OCI-LY7 (cell line): ENCODE data around the gene CPHXL. TPM values are rescaled to one million over a fixed set of nuclear protein-coding genes. Genes with fewer than 3 reads are reported as not detected.

Experiments
- BruUV-seq: library from RNA; stranded (reverse); fragments of 400-500 nt; replicated peaks from 2 replicates; lab custom pipeline; 2021; lab: Mats Ljungman, UMichigan
- CTCF ChIA-PET: fragments of 300-600 bp; sonication (Branson Sonifier 250); formaldehyde crosslinking; loops from one replicate; lab custom pipeline; 2022; ENCODE audit warnings: antibody characterized with exemption; ENCODE audit not compliant: unreplicated experiment; lab: Charles Lee
- POLR2A ChIA-PET: fragments of 300-600 bp; sonication (Branson Sonifier 250); formaldehyde crosslinking; loops from one replicate; lab custom pipeline; 2022; ENCODE audit warnings: antibody characterized with exemption; lab: Charles Lee
- DNase-seq: peaks from one replicate; pipeline ENCODE4 v3.0.0-alpha.2; 2015; ENCODE audit warnings: low spot score
- H2AFZ ChIP-seq: fragments of 200-600 bp; sonication (generic), shearing (Covaris generic); 2 replicates; pipeline ENCODE4 v1.6.1; 2014; ENCODE audit warnings: mild to moderate bottlenecking, antibody characterized with exemption, low read length, moderate library complexity
- H3K27ac ChIP-seq: fragments of 200-600 bp; sonication (generic); 2 replicates; pipeline ENCODE4 v1.5.1; 2014; ENCODE audit warnings: mixed run types, low read depth, mild to moderate bottlenecking, moderate library complexity, low read length, inconsistent platforms; ENCODE audit not compliant: poor library complexity, severe bottlenecking
- H3K36me3 ChIP-seq: fragments of 200-600 bp; sonication (generic); 2 replicates; pipeline ENCODE4 v1.6.1; 2014; ENCODE audit warnings: mild to moderate bottlenecking, antibody characterized with exemption, low read length, moderate library complexity, mixed read lengths; ENCODE audit not compliant: insufficient read depth
- H3K4me1 ChIP-seq: fragments of 200-600 bp; sonication (generic); 2 replicates; pipeline ENCODE4 v1.5.1; 2014; ENCODE audit warnings: mild to moderate bottlenecking, low read length; ENCODE audit not compliant: insufficient read depth, poor library complexity, severe bottlenecking
- H3K4me2 ChIP-seq: fragments of 200-600 bp; sonication (generic); 2 replicates; pipeline ENCODE4 v1.6.1; 2014; ENCODE audit warnings: mild to moderate bottlenecking, low read length
- H3K4me3 ChIP-seq: fragments of 200-600 bp; sonication (generic); 2 replicates; pipeline ENCODE4 v1.5.1; 2014; ENCODE audit warnings: mild to moderate bottlenecking, low read depth, low read length; ENCODE audit not compliant: poor library complexity, severe bottlenecking
- H3K79me2 ChIP-seq: fragments of 200-600 bp; sonication (generic); 2 replicates; pipeline ENCODE4 v1.6.1; 2016; ENCODE audit warnings: low read depth, mild to moderate bottlenecking, low read length, moderate library complexity, mixed read lengths; ENCODE audit not compliant: insufficient read depth
- H3K9me2 ChIP-seq: fragments of 200-600 bp; sonication (generic); 2 replicates; pipeline ENCODE4 v1.6.1; 2016; ENCODE audit warnings: mild to moderate bottlenecking, low read length, mixed read lengths; ENCODE audit not compliant: insufficient read depth
- H3K9me3 ChIP-seq: fragments of 200-600 bp; sonication (generic); 2 replicates; pipeline ENCODE4 v1.6.1; 2014; ENCODE audit warnings: mild to moderate bottlenecking, mixed run types, low read length, mixed read lengths
- H4K20me1 ChIP-seq: fragments of 200-600 bp; sonication (generic); 2 replicates; pipeline ENCODE4 v1.6.1; 2014; ENCODE audit warnings: mild to moderate bottlenecking, antibody characterized with exemption, low read length, moderate library complexity, mixed read lengths; ENCODE audit not compliant: insufficient read depth
- CTCF ChIP-seq: fragments of 200-600 bp; sonication (generic); conservative IDR thresholded peaks from 2 replicates; pipeline ENCODE4 v1.5.1; 2014; ENCODE audit warnings: mild to moderate bottlenecking, antibody characterized with exemption, low read length, moderate library complexity, mixed read lengths
- EZH2phosphoT487 ChIP-seq: fragments of 200-600 bp; sonication (generic); IDR thresholded peaks from 2 replicates; pipeline ENCODE4 v1.6.1; 2018; ENCODE audit warnings: low read depth, borderline replicate concordance, mild to moderate bottlenecking, mixed run types, antibody characterized with exemption, low read length, moderate library complexity, mixed read lengths
- intact Hi-C: fragments of 100-400 bp; cut with micrococcal nuclease; formaldehyde crosslinking; loops from one replicate; pipeline ENCODE4 v1.10.0; 2022; ENCODE audit not compliant: unreplicated experiment
- total RNA-seq, 2 experiments: library from RNA; depleted of rRNA in 1 of 2; stranded (reverse); fragments of >200 nt in 1 of 2; shearing (Covaris generic) in 1 of 2; gene quantifications; 2 replicates each; pipeline ENCODE4 v1.2.3, GENCODE V29; 2014 to 2022

Gene CPHXL
- total RNA-seq, 2 experiments from 2014 or later: not detected

- peaks cover 36% of the 10 kb centered on the region for H3K4me1 ChIP-seq
- H3K9me3 ChIP-seq: no peaks in the 10 kb centered on the region
- no peaks in the 10 kb centered on the region for H3K9me2 ChIP-seq
- no peak overlapping the region for H3K4me3 ChIP-seq
- no peaks in the 10 kb centered on the region for H3K79me2 ChIP-seq
- no peaks in the 10 kb centered on the region for H3K36me3 ChIP-seq
- no TSS peak for BruUV-seq
- H2AFZ ChIP-seq: peak overlapping the region; percentile 39; the same call in 1 of the 2 replicates
- H3K4me2 ChIP-seq: peak overlapping the region; percentile 37
- TF ChIP-seq CTCF (no peak), EZH2phosphoT487 (no peak)
- H3K27ac ChIP-seq: no peak overlapping the region
- ChIA-PET POLR2A (no interaction called here), CTCF (no interaction called here)
- no peak for DNase-seq
- intact Hi-C loops: no loop called here
- no peaks in the 10 kb centered on the region for H4K20me1 ChIP-seq
These were observed 31.9 kb upstream of the CPHXL start for GRCh38 chr16:75758215-75758614.

- no peak overlapping the region for H3K4me2 ChIP-seq
- no peaks in the 10 kb centered on the region for H3K9me2 ChIP-seq
- H4K20me1 ChIP-seq: no peaks in the 10 kb centered on the region
- no peak for DNase-seq
- no peaks in the 10 kb centered on the region for H3K79me2 ChIP-seq
- peaks cover 7% of the 10 kb centered on the region for H3K4me1 ChIP-seq
- H3K36me3 ChIP-seq: no peaks in the 10 kb centered on the region
- no peak overlapping the region for H3K27ac ChIP-seq
- H3K9me3 ChIP-seq: no peaks in the 10 kb centered on the region
- no peak overlapping the region for H2AFZ ChIP-seq
- CTCF ChIA-PET: no interaction called here
- intact Hi-C loops: no loop called here
- POLR2A ChIA-PET: interaction anchor here (0.9 kb wide), 1 partner anchor 33 kb away, joined by 3 read pairs; no protein-coding TSS in a partner anchor
- no peak overlapping the region for H3K4me3 ChIP-seq
- TF ChIP-seq EZH2phosphoT487 (no peak), CTCF (no peak)
- no TSS peak for BruUV-seq
These were observed 27.9 kb upstream of the CPHXL start for GRCh38 chr16:75754141-75754540.

GRCh38 chr16:75750528-75750927 lies 24.2 kb upstream of the CPHXL start:
- ChIA-PET CTCF (no interaction called here), POLR2A (interaction anchor here (1.1 kb wide), 1 partner anchor 90 kb away, joined by 3 read pairs; no protein-coding TSS in a partner anchor)
- TF ChIP-seq CTCF (no peak), EZH2phosphoT487 (no peak)
- no peak overlapping the region for H3K27ac ChIP-seq
- H3K9me3 ChIP-seq: no peaks in the 10 kb centered on the region; the same call in 1 of the 2 replicates
- no peaks in the 10 kb centered on the region for H3K9me2 ChIP-seq
- BruUV-seq: no TSS peak
- no peak overlapping the region for H2AFZ ChIP-seq
- no peak overlapping the region for H3K4me2 ChIP-seq
- DNase-seq: no peak
- no peaks in the 10 kb centered on the region for H3K4me1 ChIP-seq
- no peak overlapping the region for H3K4me3 ChIP-seq
- H3K36me3 ChIP-seq: no peaks in the 10 kb centered on the region
- no peaks in the 10 kb centered on the region for H3K79me2 ChIP-seq
- H4K20me1 ChIP-seq: no peaks in the 10 kb centered on the region
- intact Hi-C loops: no loop called here
